Neural progenitor cell (in vitro differentiated cells): ENCODE results near the gene TADA2A. TPM values are rescaled to one million over a fixed set of nuclear protein-coding genes. Genes with fewer than 3 reads are reported as not detected.

Source experiments
- DNase-seq: peaks from one replicate; pipeline ENCODE4 v3.0.0-alpha.2; 2016; ENCODE audit warnings: low spot score
- H2AFZ ChIP-seq: fragments of 200-600 bp; sonication (generic); replicated peaks from 2 replicates; pipeline ENCODE4 v1.6.1; 2016; ENCODE audit warnings: antibody characterized with exemption
- H3F3A ChIP-seq: fragments of 200-600 bp; sonication (generic); 2 replicates; pipeline ENCODE4 v1.6.1; 2016; ENCODE audit warnings: antibody characterized with exemption, low read depth
- H3K27ac ChIP-seq: fragments of 200-600 bp; sonication (generic); 2 replicates; pipeline ENCODE4 v1.5.1; 2016; ENCODE audit warnings: mild to moderate bottlenecking
- H3K27me3 ChIP-seq: fragments of 200-600 bp; sonication (generic); 2 replicates; pipeline ENCODE4 v1.6.1; 2016; ENCODE audit warnings: mild to moderate bottlenecking, moderate library complexity
- H3K36me3 ChIP-seq: fragments of 200-600 bp; sonication (generic); 2 replicates; pipeline ENCODE4 v1.5.1; 2016
- H3K4me1 ChIP-seq: fragments of 200-600 bp; sonication (generic); 2 replicates; pipeline ENCODE4 v1.6.1; 2016; ENCODE audit warnings: mixed run types
- H3K4me2 ChIP-seq: fragments of 200-600 bp; sonication (generic); 2 replicates; pipeline ENCODE4 v1.6.1; 2016
- H3K4me3 ChIP-seq: fragments of 200-600 bp; sonication (generic); 2 replicates; pipeline ENCODE4 v1.5.1; 2016
- H3K79me2 ChIP-seq: fragments of 200-600 bp; sonication (generic); 2 replicates; pipeline ENCODE4 v1.6.1; 2016; ENCODE audit warnings: low read depth
- H3K9ac ChIP-seq: fragments of 200-600 bp; sonication (generic); 2 replicates; pipeline ENCODE4 v1.6.1; 2016
- H3K9me3 ChIP-seq: fragments of 200-600 bp; sonication (generic); 2 replicates; pipeline ENCODE4 v1.5.1; 2016; ENCODE audit warnings: low read depth
- H4K20me1 ChIP-seq: fragments of 200-600 bp; sonication (generic); 2 replicates; pipeline ENCODE4 v1.6.1; 2016; ENCODE audit warnings: low read depth
- H3K27ac Mint-ChIP-seq: 3 replicates; pipeline ENCODE4 v1.8.0; 2021; ENCODE audit warnings: mixed read lengths
- H3K27me3 Mint-ChIP-seq: 2 replicates; pipeline ENCODE4 v1.8.0; 2022; ENCODE audit warnings: low read depth, mild to moderate bottlenecking, inconsistent platforms, moderate library complexity, mixed read lengths; ENCODE audit not compliant: insufficient read depth
- H3K36me3 Mint-ChIP-seq: 3 replicates; pipeline ENCODE4 v1.8.0; 2021; ENCODE audit warnings: mixed read lengths
- H3K4me1 Mint-ChIP-seq: 3 replicates; pipeline ENCODE4 v1.8.0; 2021; ENCODE audit warnings: mixed read lengths
- H3K4me3 Mint-ChIP-seq: 3 replicates; pipeline ENCODE4 v1.8.0; 2021; ENCODE audit warnings: mild to moderate bottlenecking, moderate library complexity, mixed read lengths
- H3K9me3 Mint-ChIP-seq: 3 replicates; pipeline ENCODE4 v1.8.0; 2020; ENCODE audit warnings: mixed read lengths
- EZH2 ChIP-seq: fragments of 200-600 bp; sonication (generic); IDR thresholded peaks from 2 replicates; pipeline ENCODE4 v1.6.1; 2017; ENCODE audit warnings: antibody characterized with exemption, mild to moderate bottlenecking, moderate library complexity
- EZH2phosphoT487 ChIP-seq: fragments of 200-600 bp; sonication (generic); IDR thresholded peaks from 2 replicates; pipeline ENCODE4 v1.6.1; 2017; ENCODE audit warnings: antibody characterized with exemption
- total RNA-seq: library from RNA; depleted of rRNA; stranded (reverse); fragments of >200 nt; gene quantifications from 2 replicates; pipeline ENCODE4 v1.2.3, GENCODE V29; 2015; ENCODE audit warnings: low replicate concordance
- TF ChIP-seq, protein P1 (sequence below): fragments of 200-600 bp; sonication (generic); IDR thresholded peaks from 2 replicates; pipeline ENCODE4 v1.5.1; 2017; ENCODE audit warnings: antibody characterized with exemption, mild to moderate bottlenecking

Gene TADA2A
- total RNA-seq, 1 donor from 2014 or later = 30.7 TPM

- TF ChIP-seq EZH2 = no peak
- no peak for TF ChIP-seq EZH2phosphoT487
- TF ChIP-seq, protein P1, sequence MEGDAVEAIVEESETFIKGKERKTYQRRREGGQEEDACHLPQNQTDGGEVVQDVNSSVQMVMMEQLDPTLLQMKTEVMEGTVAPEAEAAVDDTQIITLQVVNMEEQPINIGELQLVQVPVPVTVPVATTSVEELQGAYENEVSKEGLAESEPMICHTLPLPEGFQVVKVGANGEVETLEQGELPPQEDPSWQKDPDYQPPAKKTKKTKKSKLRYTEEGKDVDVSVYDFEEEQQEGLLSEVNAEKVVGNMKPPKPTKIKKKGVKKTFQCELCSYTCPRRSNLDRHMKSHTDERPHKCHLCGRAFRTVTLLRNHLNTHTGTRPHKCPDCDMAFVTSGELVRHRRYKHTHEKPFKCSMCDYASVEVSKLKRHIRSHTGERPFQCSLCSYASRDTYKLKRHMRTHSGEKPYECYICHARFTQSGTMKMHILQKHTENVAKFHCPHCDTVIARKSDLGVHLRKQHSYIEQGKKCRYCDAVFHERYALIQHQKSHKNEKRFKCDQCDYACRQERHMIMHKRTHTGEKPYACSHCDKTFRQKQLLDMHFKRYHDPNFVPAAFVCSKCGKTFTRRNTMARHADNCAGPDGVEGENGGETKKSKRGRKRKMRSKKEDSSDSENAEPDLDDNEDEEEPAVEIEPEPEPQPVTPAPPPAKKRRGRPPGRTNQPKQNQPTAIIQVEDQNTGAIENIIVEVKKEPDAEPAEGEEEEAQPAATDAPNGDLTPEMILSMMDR = no peak
- Mint-ChIP-seq H3K27me3 (no peaks in the 10 kb centered on the region), H3K9me3 (no peaks in the 10 kb centered on the region), H3K4me1 (no peaks in the 10 kb centered on the region), H3K4me3 (no peak overlapping the region), H3K36me3 (no peaks in the 10 kb centered on the region), H3K27ac (no peak overlapping the region)
- H2AFZ ChIP-seq = no peak overlapping the region
- H3K36me3 ChIP-seq = no peaks in the 10 kb centered on the region
- H3K79me2 ChIP-seq = no peaks in the 10 kb centered on the region
- H3K9me3 ChIP-seq = no peaks in the 10 kb centered on the region
- H3K27ac ChIP-seq = no peak overlapping the region
- H3F3A ChIP-seq = peaks cover 5% of the 10 kb centered on the region
- no peak overlapping the region for H3K4me3 ChIP-seq
- peaks cover 6% of the 10 kb centered on the region for H3K4me1 ChIP-seq
- no peak overlapping the region for H3K4me2 ChIP-seq
- no peak for DNase-seq
- no peaks in the 10 kb centered on the region for H4K20me1 ChIP-seq
- H3K27me3 ChIP-seq = no peaks in the 10 kb centered on the region
- no peak overlapping the region for H3K9ac ChIP-seq
Measured at GRCh38 chr17:37388266-37388665, 18.4 kb upstream of the TADA2A start.

- H3K4me3 ChIP-seq = no peak overlapping the region
- no peaks in the 10 kb centered on the region for H3K9me3 ChIP-seq
- H3K4me1 Mint-ChIP-seq = no peaks in the 10 kb centered on the region
- no peaks in the 10 kb centered on the region for H3K27me3 Mint-ChIP-seq
- H3K36me3 Mint-ChIP-seq = no peaks in the 10 kb centered on the region
- H3K4me1 ChIP-seq = peaks cover 6% of the 10 kb centered on the region
- H3K9ac ChIP-seq = no peak overlapping the region
- no peak for DNase-seq
- no peaks in the 10 kb centered on the region for H3K36me3 ChIP-seq
- H3F3A ChIP-seq = peaks cover 5% of the 10 kb centered on the region
- H3K27ac Mint-ChIP-seq = no peak overlapping the region
- H3K27me3 ChIP-seq = no peaks in the 10 kb centered on the region
- no peak overlapping the region for H3K27ac ChIP-seq
- no peaks in the 10 kb centered on the region for H4K20me1 ChIP-seq
- H2AFZ ChIP-seq = no peak overlapping the region
- TF ChIP-seq EZH2 (no peak), EZH2phosphoT487 (no peak)
- TF ChIP-seq, protein P1 = no peak
- H3K4me2 ChIP-seq = no peak overlapping the region
- no peaks in the 10 kb centered on the region for H3K9me3 Mint-ChIP-seq
- no peaks in the 10 kb centered on the region for H3K79me2 ChIP-seq
- no peak overlapping the region for H3K4me3 Mint-ChIP-seq
Measured at GRCh38 chr17:37389160-37389559, 17.5 kb upstream of the TADA2A start.

DNA sequence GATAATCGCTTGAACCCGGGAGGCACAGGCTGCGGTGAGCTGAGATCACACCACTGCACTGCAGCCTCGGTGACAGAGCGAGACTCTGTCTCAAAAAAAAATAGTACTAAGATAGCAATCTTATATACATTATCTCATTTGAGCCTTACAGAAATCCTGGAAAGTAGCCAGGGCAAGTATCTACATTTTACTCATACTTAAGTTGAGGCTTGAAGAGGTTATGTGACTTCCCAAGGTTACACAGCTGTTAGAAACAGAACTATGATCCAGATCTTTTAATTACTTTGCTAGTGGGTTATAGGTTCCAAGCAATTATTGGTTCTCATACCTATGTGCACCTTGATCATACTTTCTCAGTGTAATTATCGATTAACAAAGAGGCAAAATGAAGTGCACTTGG lies 15.5 kb upstream of the TADA2A start:
- Histone ChIP-seq H3K27ac (no peak overlapping the region), H3F3A (peaks cover 5% of the 10 kb centered on the region), H2AFZ (no peak overlapping the region), H3K4me1 (peaks cover 6% of the 10 kb centered on the region), H3K36me3 (no peaks in the 10 kb centered on the region), H3K4me2 (no peak overlapping the region), H3K79me2 (no peaks in the 10 kb centered on the region), H4K20me1 (no peaks in the 10 kb centered on the region), H3K27me3 (no peaks in the 10 kb centered on the region), H3K4me3 (no peak overlapping the region), H3K9me3 (no peaks in the 10 kb centered on the region), H3K9ac (no peak overlapping the region)
- Mint-ChIP-seq H3K4me3 (no peak overlapping the region), H3K27ac (no peak overlapping the region), H3K27me3 (no peaks in the 10 kb centered on the region), H3K9me3 (no peaks in the 10 kb centered on the region), H3K4me1 (no peaks in the 10 kb centered on the region), H3K36me3 (no peaks in the 10 kb centered on the region)
- no peak for TF ChIP-seq EZH2phosphoT487
- TF ChIP-seq, protein P1 = no peak
- no peak for TF ChIP-seq EZH2
- DNase-seq = no peak
